Activated CD8-positive, alpha-beta memory T cell treated with anti-CD3 and anti-CD28 coated beads, Interleukin-2, amount 10 ng/mL, durations not matched to agents 7 days and 5 days (primary cell): Measurements from ENCODE around the gene TRIM39. TPM values are rescaled to one million over a fixed set of nuclear protein-coding genes. Genes with fewer than 3 reads are reported as not detected.

Source experiments
- total RNA-seq, 2 experiments: library from RNA; stranded (reverse); gene quantifications; one replicate each; pipeline ENCODE4 v1.2.3, GENCODE V29; 2021

The TRIM39 gene
- total RNA-seq, 2 experiments from 2014 or later, result 13.6 to 16.4 TPM

Other genes with a start within 250 kb of the TRIM39 start
- gene TRIM31, start 213.8 kb upstream of the TRIM39 start, total RNA-seq, result not detected
- not detected for gene TRIM40, start 190.8 kb upstream of the TRIM39 start, total RNA-seq
- gene TRIM10, start 165.7 kb upstream of the TRIM39 start, total RNA-seq, result not detected
- gene TRIM15, start 163.4 kb upstream of the TRIM39 start, total RNA-seq, result not detected
- 100 to 1,000 TPM; 112 to 115 TPM for gene TRIM26, start 113.5 kb upstream of the TRIM39 start, total RNA-seq
- 10 to 100 TPM; 37.7 to 44.0 TPM for gene RPP21, start 18.2 kb downstream of the TRIM39 start, total RNA-seq
- 100 to 1,000 TPM; 395 to 602 TPM for gene HLA-E, start 162.6 kb downstream of the TRIM39 start, total RNA-seq
- 10 to 100 TPM; 64.0 to 73.5 TPM for gene GNL1, start 229.6 kb downstream of the TRIM39 start, total RNA-seq
- gene PRR3, start 230.4 kb downstream of the TRIM39 start, total RNA-seq, result 10 to 100 TPM; 19.5 to 23.6 TPM
- 10 to 100 TPM; 73.8 to 98.6 TPM for gene ABCF1, start 244.5 kb downstream of the TRIM39 start, total RNA-seq